Activated gamma-delta T cell treated with anti-CD3 and anti-CD28 coated beads, Interleukin-2, amount 50 U/mL, for 16 hours (primary cell): Measurements from ENCODE around the gene CACTIN.
A peak's percentile ranks its signal among the peaks of the same experiment; 100 is the strongest.

ENCODE experiments used
- DNase-seq: peaks from one replicate; pipeline ENCODE4 v3.0.0-alpha.2; 2020; ENCODE audit warnings: low read depth

Gene CACTIN

GRCh38 chr19:3627351-3627723 lies 747 bp upstream of the CACTIN start:
- DNase-seq, result no peak

GRCh38 chr19:3625996-3626472 lies 556 bp downstream of the CACTIN start:
- DNase-seq, result no peak

DNA sequence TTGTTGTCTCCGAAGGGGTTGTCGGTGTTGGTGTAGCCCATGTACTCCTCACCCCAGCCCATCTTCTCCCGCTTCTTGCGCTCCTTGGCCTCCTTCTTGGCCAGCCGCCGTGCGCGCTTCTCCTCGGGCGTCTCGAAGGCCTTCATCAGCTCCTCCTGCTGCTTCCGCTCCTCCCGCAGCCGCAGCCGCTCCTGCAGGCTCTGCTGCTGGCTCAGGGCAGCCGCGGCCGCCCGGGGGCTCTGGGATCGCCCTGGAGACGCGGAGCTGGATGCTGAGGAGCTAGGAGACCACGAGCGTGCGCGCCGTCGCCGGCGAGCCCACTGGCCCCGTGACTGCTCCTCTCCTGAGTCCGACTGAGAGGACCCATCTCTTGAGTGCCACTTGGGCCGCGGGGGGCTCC lies 2.9 kb downstream of the CACTIN start:
- no peak for DNase-seq

DNA sequence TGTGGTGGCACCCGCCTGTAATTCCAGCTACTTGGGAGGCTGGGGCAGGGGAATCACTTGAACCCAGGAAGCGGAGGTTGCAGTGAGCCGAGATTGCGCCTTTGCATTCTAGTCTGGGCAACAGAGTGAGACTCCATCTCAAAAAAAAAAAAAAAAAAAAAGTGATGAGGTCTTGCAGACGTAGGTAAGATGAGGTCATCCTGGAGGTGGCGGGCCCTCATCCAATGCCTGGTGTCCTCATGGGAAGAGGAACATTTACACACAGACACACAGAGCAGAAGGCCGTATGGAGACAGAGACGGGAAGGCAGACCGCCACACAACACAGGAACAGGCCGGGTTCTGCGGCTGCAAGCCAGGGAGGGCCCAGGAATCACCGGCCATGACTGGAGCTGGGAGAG lies 4.4 kb downstream of the CACTIN start:
- DNase-seq, result no peak

- DNase-seq, result no peak
These were observed 4.9 kb downstream of the CACTIN start for GRCh38 chr19:3621689-3622088.

DNA sequence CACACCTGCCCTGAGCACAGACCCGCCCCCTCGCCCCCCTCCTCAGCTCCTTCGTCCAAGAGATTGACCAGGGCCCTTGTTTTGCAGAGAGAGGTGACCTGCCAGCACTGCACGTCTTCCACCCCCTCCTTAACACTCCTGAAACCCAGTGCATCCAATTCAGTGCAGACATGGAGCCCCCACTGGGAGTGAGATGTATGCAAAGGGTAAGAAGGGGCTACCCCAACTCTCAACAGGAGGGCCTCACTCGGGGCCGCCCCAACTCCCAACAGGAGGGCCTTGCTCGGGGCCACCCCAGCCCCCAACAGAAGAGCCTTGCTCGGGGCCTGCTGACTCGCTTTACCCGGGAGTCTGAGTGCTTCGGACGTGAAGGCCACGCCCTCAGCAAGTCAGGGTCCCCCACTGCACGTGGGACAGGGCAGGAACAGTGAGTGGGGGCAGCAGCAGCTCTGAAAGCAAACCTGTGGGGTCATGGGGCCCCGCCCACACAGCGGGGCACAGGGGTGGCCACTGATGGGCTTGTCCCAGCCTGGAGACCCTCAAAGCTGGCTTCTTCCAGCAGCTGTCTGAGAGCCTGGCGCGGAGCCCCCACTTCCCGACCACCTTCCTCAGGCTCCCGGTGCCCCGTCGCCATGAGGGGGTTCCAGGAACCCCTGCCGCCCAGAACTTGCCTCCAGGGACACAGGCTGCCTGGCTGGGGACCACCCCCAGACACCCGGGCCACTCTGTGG lies 5.6 kb downstream of the CACTIN start:
- DNase-seq, result no peak

- no peak for DNase-seq
These were observed 6.3 kb downstream of the CACTIN start for GRCh38 chr19:3620145-3620816.

GRCh38 chr19:3619631-3620012 lies 7.0 kb downstream of the CACTIN start:
- DNase-seq, result no peak

DNA sequence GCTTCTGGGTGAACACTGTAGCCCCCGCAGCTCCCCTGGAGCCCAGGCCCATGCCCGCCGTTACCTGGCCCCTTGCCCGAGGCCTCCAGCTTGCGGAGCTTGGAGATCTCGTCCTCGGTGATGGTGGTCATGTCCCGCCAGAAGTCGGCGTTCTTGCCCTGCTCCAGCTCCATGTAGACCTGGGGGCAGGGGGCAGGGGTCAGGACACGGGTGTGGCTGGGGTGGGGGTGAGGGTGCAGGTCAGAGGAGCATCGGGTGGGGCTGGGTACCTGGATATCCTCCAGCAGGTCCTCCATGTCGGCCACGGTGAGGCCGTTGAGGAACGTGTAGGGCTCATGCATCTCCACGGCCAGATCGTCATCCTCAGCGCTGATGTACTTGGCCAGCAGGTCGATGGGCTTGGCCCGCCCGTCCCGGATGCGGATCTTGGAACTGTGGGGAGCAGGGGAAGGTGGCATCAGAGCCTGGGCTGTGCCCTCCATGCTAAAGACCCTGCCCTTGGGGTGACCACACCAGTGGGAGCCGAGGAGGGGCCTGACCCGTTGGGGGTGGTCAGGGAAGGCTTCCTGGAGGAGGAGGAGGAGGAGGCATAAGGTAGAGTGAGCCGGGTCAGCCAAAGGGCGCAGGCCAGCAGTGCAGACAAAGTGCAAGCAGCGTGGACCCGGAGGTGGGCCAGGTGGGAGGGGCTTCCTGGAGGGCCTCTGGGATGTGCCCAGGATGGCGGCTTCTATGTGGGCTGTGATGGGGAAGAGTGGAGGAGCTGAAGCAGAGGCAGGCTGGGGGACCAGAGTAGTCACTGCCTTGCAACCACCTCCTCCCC lies 7.6 kb downstream of the CACTIN start:
- DNase-seq, result no peak

GRCh38 chr19:3618144-3618810 lies 8.3 kb downstream of the CACTIN start:
- peak; percentile 30 for DNase-seq

DNA sequence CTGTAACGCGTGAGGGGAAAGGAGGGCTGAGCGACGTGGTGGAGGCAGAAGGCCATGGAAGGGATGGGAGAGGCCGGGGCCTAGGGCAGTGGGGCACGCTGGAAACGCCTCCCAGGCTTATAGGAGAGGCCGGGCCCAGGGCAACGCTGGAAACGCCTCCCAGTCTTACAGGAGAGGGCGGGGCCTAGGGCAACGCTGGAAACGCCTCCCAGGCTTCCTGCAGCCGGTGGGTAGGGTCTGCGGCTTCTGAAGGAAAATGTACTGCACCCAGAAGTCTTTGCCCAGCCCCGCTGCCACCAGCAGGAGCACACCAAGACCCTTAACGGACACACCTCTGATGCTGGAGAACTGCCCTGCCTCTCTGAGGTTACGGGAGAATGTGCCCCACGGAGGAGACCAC lies 9.1 kb downstream of the CACTIN start:
- no peak for DNase-seq

DNA sequence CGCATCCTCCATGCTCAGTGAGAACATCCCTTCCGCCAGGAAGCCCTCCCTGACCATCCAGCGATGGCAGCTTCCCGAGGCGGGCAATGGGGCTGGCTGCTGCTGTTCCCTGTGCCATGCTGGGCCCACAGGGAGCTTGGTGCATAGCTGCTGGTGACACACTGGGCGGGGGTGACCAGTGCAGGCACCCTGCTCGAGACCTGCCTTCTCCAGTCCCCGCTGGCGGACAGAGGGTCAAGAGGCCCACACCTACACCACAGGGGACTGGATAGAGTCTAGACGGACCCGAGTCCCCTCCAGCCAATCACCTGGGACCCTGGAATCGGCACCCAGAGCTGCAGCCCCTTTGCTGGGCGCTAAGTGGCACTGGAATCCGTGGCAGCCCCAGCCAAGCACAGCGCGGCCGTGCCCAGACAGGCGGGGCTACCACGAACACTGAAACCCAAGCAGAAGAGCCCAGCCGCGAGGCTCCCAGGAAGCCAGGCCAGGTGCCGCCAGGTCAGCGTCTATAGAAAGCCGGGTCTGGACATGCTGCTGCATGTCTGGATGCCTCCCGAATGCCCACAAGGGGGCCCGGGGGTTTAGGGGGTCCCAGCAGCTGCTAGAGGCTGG lies 11.0 kb downstream of the CACTIN start:
- no peak for DNase-seq

GRCh38 chr19:3614858-3615505 lies 11.6 kb downstream of the CACTIN start:
- no peak for DNase-seq

DNA sequence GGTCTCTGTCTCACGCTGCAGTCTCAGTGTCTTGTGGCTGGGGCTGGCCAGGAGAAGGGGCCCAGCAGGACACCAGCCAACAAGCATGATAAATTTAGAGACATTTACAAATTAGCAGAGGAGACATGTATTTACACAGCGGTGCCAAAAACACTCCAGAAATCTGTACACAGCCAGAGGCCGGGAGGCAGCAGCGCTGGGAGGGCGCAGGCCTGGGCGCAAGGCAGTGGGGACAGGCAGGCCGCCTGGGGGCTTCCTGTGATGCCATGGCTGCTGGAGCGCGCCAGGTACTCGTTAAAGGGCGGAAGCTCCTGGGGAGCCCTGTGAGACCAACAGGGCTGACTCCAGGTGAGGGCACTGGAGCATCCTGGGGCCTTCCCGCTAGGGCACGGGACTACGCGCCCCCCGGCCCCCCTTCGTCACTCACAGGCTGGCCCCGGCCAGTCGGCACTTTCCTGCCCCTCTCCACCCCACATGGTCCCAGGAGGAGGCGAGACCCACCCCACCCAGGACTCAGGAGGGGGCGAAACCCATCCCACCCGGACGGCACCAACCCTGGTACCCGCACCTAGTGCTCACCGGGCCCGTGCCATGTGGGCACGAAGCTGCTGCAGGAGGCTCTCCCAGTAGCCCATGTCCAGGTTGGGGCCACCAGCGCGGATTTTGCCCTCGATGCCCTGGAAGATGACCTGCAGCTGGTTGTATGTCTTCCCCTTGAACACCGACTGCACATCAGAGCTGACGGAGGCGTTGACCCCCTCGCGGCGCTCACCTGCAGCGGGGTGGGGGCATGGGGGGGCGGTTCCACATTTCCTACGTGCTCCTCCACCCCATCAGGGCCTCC lies 12.6 kb downstream of the CACTIN start:
- no peak for DNase-seq

- no peak for DNase-seq
These were observed 13.5 kb downstream of the CACTIN start for GRCh38 chr19:3612901-3613741.

DNA sequence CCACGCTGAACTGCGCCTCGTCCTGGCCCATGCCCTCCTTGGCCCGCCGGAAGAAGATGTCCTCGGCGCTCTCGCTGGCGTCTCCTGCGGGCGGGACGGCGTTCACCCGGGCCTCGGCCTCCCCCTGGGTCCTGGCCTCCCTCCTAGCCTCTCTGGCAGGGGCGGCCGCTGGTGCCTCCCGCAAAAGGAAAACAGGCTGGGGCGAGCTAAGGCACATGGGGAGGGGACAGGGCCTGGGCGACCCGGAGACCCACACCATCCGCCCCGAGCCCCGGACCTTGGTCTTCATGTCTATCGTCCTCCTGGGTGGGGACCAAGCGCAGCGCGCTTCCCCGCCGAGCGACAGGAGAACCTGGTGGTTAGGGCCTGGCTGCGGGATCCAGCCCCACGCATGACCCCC lies 14.3 kb downstream of the CACTIN start:
- no peak for DNase-seq

DNA sequence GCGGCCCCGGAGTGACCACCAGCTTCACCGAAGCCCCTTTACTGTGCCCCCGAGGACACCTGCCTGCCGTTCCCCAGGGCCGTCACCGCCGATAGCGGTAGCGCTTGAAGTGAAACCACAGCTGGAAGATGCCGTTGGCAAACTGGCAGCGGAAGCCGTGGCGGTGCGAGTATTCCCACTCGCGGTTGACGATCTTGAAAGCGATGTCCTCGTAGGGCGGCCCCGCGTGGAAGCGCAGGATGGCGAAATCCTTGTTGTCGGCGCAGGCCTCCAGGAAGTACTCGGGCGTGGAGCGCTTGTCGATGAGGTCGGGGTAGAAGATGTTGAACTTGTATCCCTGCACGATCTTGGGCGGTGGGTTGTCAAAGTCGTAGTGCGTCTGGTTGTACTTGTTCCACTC lies 14.7 kb downstream of the CACTIN start:
- no peak for DNase-seq

DNA sequence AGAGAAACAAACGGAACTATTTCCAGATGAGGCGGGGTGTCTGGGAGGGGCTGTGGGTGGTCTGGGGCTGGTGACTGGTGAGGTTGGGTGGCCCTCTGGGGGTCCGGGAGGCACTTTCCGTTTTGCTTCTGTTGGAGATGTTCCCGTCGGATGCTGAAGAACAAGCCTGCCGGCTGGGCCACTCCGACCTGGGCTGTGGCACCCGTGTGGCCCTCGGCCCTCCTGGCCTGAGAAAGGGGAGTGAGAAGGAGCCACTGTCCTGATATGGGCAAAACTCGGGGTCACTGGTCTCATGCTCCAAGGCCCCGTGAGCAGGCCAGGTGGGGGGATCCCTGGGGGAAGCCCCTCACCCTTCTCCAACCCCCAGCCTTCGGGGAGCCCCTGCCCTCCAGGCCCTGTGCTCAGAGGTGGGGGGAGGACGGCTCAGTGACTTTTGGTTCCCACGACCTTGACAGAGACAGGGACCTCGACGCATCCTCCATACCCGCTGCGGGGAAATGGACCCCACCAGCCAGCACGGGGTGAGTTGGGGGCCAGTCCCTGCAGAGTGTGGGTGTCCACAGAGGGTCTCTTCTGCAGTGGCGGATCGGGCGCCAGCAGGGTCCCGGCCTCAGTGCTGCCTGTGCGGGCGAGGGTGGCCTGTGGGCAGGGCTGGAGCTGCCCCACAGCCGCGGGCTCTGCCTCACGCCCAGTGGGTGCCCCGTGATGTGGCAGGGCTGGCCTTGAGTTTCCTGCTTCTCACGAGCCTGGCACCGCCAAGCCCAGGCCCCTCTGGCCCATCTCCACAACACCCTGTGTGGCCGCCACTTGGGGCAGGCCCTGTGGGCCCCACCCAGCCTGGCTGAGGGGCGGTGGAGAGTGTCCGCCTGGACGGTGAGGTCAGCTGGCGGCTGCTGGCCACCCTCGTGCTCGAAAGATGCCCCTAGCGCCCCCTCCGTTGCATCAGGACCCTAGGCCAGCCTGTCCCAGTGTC lies 15.6 kb downstream of the CACTIN start:
- no peak for DNase-seq
